C4-2B (cell line): ENCODE data around the gene PDE9A.

Experiments used
- ZFX ChIP-seq: fragments of 450-650 bp; IDR thresholded peaks from 2 replicates; pipeline ENCODE4 v1.6.1; 2017
- TF ChIP-seq, protein P1 (sequence below): fragments of 450-650 bp; conservative IDR thresholded peaks from 2 replicates; pipeline ENCODE4 v1.5.1; 2017; ENCODE audit warnings: mild to moderate bottlenecking

GRCh38 chr21:42656872-42657271 lies 3.5 kb downstream of the PDE9A start:
- TF ChIP-seq, protein P1, sequence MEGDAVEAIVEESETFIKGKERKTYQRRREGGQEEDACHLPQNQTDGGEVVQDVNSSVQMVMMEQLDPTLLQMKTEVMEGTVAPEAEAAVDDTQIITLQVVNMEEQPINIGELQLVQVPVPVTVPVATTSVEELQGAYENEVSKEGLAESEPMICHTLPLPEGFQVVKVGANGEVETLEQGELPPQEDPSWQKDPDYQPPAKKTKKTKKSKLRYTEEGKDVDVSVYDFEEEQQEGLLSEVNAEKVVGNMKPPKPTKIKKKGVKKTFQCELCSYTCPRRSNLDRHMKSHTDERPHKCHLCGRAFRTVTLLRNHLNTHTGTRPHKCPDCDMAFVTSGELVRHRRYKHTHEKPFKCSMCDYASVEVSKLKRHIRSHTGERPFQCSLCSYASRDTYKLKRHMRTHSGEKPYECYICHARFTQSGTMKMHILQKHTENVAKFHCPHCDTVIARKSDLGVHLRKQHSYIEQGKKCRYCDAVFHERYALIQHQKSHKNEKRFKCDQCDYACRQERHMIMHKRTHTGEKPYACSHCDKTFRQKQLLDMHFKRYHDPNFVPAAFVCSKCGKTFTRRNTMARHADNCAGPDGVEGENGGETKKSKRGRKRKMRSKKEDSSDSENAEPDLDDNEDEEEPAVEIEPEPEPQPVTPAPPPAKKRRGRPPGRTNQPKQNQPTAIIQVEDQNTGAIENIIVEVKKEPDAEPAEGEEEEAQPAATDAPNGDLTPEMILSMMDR: no peak
- no peak for TF ChIP-seq ZFX
